Keratinocyte (primary cell): ENCODE measurements around the gene ZNF670. TPM values are rescaled to one million over a fixed set of nuclear protein-coding genes. Genes with fewer than 3 reads are reported as not detected.

Experiments
- DNase-seq: peaks from one replicate; pipeline ENCODE4 v3.0.0-alpha.2; 2011; ENCODE audit warnings: low read depth, missing footprints, low spot score
- FAIRE-seq: peaks from 2 replicates; lab custom pipeline; 2011; peaks lifted over from hg19 to GRCh38; lab: Jason Lieb, UNC
- H2AFZ ChIP-seq: 2 replicates; pipeline ENCODE4 v1.6.0; 2012; ENCODE audit warnings: low read length, control low read depth, inconsistent platforms; ENCODE audit not compliant: control insufficient read depth
- H3K27ac ChIP-seq: 2 replicates; pipeline ENCODE4 v1.5.1; 2011; ENCODE audit warnings: low read length; ENCODE audit not compliant: control insufficient read depth, insufficient read depth
- H3K27me3 ChIP-seq: 3 replicates; pipeline ENCODE4 v1.6.0; 2011; ENCODE audit warnings: low read length; ENCODE audit not compliant: control insufficient read depth, insufficient read depth; ENCODE audit errors: extremely low read depth
- H3K36me3 ChIP-seq, 2 experiments: 2 replicates in 1 of 2; 3 replicates in 1 of 2; pipeline ENCODE4 v1.5.1; 2011; ENCODE audit warnings: low read length in 2 of 2, mild to moderate bottlenecking in 1 of 2; ENCODE audit not compliant: control insufficient read depth in 2 of 2, insufficient read depth in 2 of 2; ENCODE audit errors: extremely low read depth in 1 of 2
- H3K4me1 ChIP-seq: 3 replicates; pipeline ENCODE4 v1.5.1; 2011; ENCODE audit warnings: low read length; ENCODE audit not compliant: control insufficient read depth, insufficient read depth; ENCODE audit errors: extremely low read depth
- H3K4me2 ChIP-seq: 3 replicates; pipeline ENCODE4 v1.6.0; 2011; ENCODE audit warnings: low read depth, low read length; ENCODE audit not compliant: control insufficient read depth, insufficient read depth; ENCODE audit errors: extremely low read depth
- H3K4me3 ChIP-seq, 3 experiments: fragments of 200-600 bp in 1 of 3; sonication (generic) in 1 of 3; 2 replicates in 2 of 3; 3 replicates in 1 of 3; pipeline ENCODE4 v1.5.1; 2011 to 2016; ENCODE audit warnings: low read length in 3 of 3, mild to moderate bottlenecking in 3 of 3, control low read depth in 2 of 3, inconsistent platforms in 1 of 3, low read depth in 1 of 3, mixed read lengths in 1 of 3, mixed run types in 1 of 3, moderate library complexity in 1 of 3; ENCODE audit not compliant: control insufficient read depth in 2 of 3, insufficient read depth in 2 of 3; ENCODE audit errors: extremely low read depth in 1 of 3
- H3K79me2 ChIP-seq: 2 replicates; pipeline ENCODE4 v1.6.0; 2012; ENCODE audit warnings: low read length; ENCODE audit not compliant: control insufficient read depth, insufficient read depth
- H3K9ac ChIP-seq: 3 replicates; pipeline ENCODE4 v1.6.0; 2011; ENCODE audit warnings: low read length; ENCODE audit not compliant: control insufficient read depth, insufficient read depth; ENCODE audit errors: extremely low read depth
- H3K9me1 ChIP-seq: 3 replicates; pipeline ENCODE4 v1.6.0; 2011; ENCODE audit warnings: low read length; ENCODE audit not compliant: control insufficient read depth, insufficient read depth; ENCODE audit errors: extremely low read depth
- H3K9me3 ChIP-seq: 2 replicates; pipeline ENCODE4 v1.5.1; 2012; ENCODE audit warnings: low read depth, low read length; ENCODE audit not compliant: control insufficient read depth
- H4K20me1 ChIP-seq: 3 replicates; pipeline ENCODE4 v1.6.0; 2011; ENCODE audit warnings: low read length; ENCODE audit not compliant: control insufficient read depth, insufficient read depth; ENCODE audit errors: extremely low read depth
- CTCF ChIP-seq, 3 experiments: IDR thresholded peaks in 1 of 3; conservative IDR thresholded peaks in 1 of 3; optimal IDR thresholded peaks in 1 of 3; 2 replicates in 2 of 3; 3 replicates in 1 of 3; pipeline versions ENCODE3 to v1.5.1; 2011; ENCODE audit warnings: low read length in 3 of 3, mild to moderate bottlenecking in 3 of 3, moderate library complexity in 2 of 3, control low read depth in 1 of 3, inconsistent platforms in 1 of 3; ENCODE audit not compliant: insufficient read depth in 2 of 3; ENCODE audit errors: extremely low read depth in 1 of 3
- EZH2 ChIP-seq: IDR thresholded peaks from one replicate; pipeline ENCODE4 v1.6.1; 2012; ENCODE audit warnings: inconsistent platforms, mild to moderate bottlenecking, low read length, moderate library complexity
- dilution Hi-C: fragments of 300-500 bp; cut with MboI; formaldehyde crosslinking; loops from one replicate; pipeline ENCODE4 v1.7.0; 2020; ENCODE audit warnings: low sequenced_read_pairs; ENCODE audit not compliant: extremely low pct_ligation_motif_present
- polyA plus RNA-seq, 5 experiments: library from polyadenylated mRNA; depleted of rRNA in 3 of 5; stranded (reverse) in 3 of 5; stranded (forward) in 1 of 5; unstranded in 1 of 5; fragments of >200 nt; gene quantifications; 1 replicate in 1 of 5; 2 replicates in 3 of 5; 3 replicates in 1 of 5; pipeline versions ENCODE4 v1.2.1 to v1.2.3, GENCODE V29; 2011 to 2012; ENCODE audit warnings: missing spikeins in 2 of 5, low read depth in 1 of 5, low replicate concordance in 1 of 5

The ZNF670 gene
- polyA plus RNA-seq, 1 donor (not counting 4 experiments of a cell fraction or from before 2014, with no cell fraction given), result 3.6 TPM

- Histone ChIP-seq H3K9ac (no peak overlapping the region), H3K4me1 (no peaks in the 10 kb centered on the region), H4K20me1 (no peaks in the 10 kb centered on the region), H3K9me1 (no peaks in the 10 kb centered on the region), H3K4me2 (no peak overlapping the region), H3K27me3 (no peaks in the 10 kb centered on the region), H3K79me2 (peaks cover 3% of the 10 kb centered on the region), H3K27ac (no peak overlapping the region), H3K4me3 (no peak overlapping the region), H3K9me3 (peaks cover 18% of the 10 kb centered on the region), H3K36me3 (peaks cover 8 to 11% of the 10 kb centered on the region in 2 experiments), H2AFZ (no peak overlapping the region)
- no peak for FAIRE-seq
- TF ChIP-seq EZH2, result no peak
- no peak for DNase-seq
- dilution Hi-C loops, result no loop called here
Observed at GRCh38 chr1:247096112-247096511, 17.5 kb upstream of the ZNF670 start.

- no peaks in the 10 kb centered on the region for H3K9me3 ChIP-seq
- TF ChIP-seq CTCF (optimal IDR thresholded peaks at IDR 0.05 in 1 of 3, IDR thresholded peaks at IDR 0.05 in 1 of 3, conservative IDR thresholded peaks at IDR 0.05 in 1 of 3; ENCODE audit: extremely low read depth in 1 of 3, insufficient read depth in 2 of 3, low read length in 3 of 3) (no peak), EZH2 (no peak)
Observed at GRCh38 chr1:247090455-247090854, 11.8 kb upstream of the ZNF670 start.

More at GRCh38 chr1:247090455-247090854, 11.8 kb upstream of the ZNF670 start:
- Histone ChIP-seq H3K9ac (no peak overlapping the region), H4K20me1 (no peaks in the 10 kb centered on the region), H3K27me3 (no peaks in the 10 kb centered on the region), H3K79me2 (no peaks in the 10 kb centered on the region), H3K36me3 (no peaks in the 10 kb centered on the region), H3K4me1 (no peaks in the 10 kb centered on the region), H2AFZ (no peak overlapping the region), H3K9me1 (no peaks in the 10 kb centered on the region), H3K4me2 (no peak overlapping the region), H3K27ac (no peak overlapping the region), H3K4me3 (no peak overlapping the region)
- dilution Hi-C loops, result no loop called here
- DNase-seq, result no peak
- no peak for FAIRE-seq
